Hematopoietic multipotent progenitor cell treated with erythropoietin and hydrocortisone succinate and interleukin-3 and kit ligand, for 8 days (in vitro differentiated cells): ENCODE measurements around the gene SPNS3.

ENCODE experiments used
- DNase-seq: peaks from one replicate; pipeline ENCODE4 v3.0.0-alpha.2; 2015

Gene SPNS3

DNA sequence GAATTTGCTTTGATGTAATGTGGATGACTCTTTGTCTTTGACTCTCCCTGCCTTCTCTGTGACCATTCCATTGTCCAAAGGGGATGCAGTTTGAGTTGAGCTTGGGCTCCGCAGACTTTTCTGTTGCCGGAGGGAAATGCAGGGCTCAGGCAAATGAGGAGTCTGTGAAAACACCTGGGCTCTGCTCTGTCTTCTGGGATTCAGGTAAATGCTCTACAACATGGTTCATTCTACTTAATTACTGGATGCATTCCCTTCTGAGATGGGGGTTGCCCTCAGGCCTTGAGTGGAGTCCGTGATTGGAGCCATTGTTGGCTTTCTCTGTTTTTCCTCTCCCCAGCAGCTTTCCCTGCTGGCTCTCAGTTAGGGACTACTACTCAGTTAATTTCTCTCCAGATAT lies 38.5 kb downstream of the SPNS3 start:
- no peak for DNase-seq

DNA sequence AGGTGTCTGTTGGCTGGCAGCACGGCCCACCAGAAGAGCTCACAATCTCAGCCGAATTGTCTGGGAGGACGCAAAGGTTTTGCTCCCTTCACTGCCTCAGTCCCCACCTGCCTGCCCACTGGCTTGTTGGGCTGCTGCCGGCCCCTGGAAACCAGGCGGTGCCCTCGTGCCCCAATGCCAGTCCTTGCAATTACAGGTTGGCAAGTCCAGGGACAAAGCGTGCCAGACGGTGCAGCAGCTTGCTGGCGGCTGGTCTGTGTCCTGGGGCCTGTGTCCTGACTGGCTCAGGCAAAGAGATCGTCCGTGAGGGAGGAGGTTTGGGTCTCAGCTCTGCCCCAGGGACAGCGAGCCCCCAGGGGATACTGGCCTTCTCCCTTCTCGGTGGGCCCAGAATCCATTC lies 40.4 kb downstream of the SPNS3 start:
- no peak for DNase-seq

DNA sequence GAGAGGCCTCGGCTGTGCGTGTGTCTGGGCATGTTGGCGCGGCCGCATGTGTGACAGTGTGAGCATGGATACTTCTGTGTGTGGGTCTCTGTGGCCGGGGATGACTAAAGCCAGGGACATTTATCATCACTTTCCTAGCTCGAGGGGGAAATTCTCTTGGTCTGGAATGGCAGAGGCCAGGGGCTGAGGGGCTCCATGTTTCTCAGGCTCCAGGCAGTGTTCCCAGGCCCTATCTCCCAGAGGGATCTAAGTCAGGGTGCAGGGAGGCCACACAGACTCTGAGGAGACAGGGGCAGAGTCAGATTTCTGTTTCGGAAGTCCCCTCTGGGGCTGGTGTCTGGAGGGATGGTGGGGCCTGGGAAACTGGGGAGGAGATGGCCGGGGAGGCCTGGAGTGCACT lies 41.3 kb downstream of the SPNS3 start:
- no peak for DNase-seq

DNA sequence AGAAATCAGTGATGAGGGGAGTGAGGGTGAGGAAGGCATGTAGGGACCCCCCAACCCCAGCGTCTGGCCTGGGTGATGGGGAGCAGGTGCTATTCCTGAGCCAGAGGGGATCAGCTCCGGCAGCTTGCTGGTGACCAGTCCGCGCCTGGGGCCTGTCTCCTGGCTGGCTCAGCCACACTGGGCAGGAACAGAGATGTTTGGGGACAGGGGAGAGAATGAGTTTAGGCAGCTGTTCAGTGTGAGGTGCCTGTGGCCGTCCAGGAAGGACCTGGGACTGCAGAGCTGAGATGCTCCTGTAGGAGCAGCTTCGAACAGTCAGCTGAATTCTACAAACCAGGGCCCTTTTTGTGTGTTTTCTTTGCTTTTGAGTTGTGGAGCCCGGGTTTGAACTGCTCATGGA lies 41.7 kb downstream of the SPNS3 start:
- DNase-seq, result no peak

DNA sequence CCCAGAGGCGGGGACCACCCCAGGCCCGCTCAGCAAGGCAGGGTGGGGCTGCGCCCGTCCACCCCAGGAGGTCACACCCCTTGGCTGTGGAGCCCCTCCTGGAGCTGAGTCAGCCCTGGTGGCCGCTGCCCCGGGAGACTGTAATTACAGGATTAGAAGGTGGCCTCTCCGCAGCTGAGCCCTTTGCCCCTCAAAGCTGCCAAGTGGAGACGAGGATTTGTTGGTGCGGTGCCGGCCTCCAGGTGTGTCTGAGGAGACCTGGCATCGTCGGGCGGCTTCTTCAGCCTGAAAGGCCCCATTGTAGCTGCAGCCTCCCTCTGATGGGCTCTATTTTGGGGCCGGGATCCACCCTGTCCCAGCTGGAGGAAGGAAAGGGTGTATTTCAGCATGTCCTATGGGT lies 42.3 kb downstream of the SPNS3 start:
- no peak for DNase-seq

DNA sequence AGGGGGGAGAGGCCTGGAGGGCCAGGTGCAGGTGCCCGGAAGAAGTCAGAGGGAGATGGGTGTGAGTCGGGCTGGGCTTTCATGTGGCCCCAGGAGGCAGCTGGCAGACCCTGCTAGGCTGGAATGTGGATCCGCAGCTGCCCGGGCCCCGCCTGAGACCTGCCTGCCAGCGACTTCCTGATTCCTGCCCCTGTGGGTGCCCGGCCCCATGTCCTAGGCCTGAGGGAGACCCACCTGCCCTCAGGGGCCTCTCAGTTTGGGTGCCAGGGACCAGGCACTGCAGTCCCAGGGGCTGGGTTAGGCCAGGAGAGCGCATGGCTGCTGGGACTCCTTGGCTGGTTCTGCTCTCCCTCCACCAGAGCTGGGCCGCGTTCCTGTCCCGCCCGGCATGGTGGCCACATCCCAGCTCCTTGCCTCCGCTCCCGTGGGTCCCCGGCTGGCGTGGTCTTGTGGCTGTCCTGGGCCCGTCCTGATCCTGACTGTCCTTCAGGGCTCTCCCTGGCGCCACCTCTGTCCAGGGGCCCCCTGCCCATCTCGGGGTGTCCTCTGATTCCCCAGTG lies 42.9 kb downstream of the SPNS3 start:
- no peak for DNase-seq

DNA sequence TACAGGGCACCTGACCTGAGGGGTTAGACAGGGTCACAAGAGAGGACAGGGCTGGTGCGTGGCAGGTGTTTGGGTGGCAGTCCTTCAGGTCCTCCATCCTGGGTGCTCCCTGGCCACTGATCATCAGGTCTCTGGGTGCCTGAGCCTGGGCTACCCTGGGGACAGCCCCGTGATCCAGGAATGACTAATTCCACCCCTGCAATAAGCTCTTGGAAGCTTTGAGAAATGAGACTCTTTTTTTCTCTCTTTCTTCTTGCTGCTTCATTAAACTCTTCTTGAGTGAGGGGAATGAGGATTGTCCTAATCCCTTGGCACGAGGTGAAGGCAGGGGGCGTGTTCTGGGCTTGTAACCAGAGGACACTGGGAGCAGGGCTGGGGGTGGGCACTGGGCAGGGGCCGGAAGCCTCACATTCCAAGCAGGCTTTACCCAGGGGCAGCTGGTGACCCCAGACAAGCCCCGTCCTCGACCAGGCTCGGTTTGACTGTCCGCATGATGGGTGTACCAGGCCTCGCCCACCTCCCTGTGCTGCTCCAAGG lies 43.6 kb downstream of the SPNS3 start:
- DNase-seq, result no peak

DNA sequence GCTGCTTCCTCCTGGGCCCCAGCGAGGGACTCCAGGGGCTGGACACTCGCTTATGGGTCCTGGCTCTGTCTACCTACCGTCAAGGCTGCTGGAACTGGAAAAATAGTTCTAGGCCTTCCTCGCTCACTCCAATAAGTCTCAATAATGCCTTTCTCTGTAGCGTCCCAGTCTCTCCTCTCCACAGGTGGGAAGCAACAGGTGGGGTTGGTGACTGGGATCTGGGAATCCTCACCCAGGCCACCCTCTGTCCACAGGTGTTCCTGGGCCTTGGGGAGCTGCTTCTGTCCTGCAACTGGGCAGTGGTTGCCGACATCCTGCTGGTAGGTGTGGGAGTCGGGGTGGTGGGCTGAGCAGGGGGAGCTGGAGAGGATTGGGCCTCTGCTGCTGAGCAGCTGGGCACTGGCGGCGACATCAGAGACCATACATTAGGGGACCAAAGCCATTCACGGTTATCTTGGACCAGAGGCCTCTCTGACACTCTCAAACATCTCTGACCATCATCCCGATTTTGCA lies 44.6 kb downstream of the SPNS3 start:
- no peak for DNase-seq

DNA sequence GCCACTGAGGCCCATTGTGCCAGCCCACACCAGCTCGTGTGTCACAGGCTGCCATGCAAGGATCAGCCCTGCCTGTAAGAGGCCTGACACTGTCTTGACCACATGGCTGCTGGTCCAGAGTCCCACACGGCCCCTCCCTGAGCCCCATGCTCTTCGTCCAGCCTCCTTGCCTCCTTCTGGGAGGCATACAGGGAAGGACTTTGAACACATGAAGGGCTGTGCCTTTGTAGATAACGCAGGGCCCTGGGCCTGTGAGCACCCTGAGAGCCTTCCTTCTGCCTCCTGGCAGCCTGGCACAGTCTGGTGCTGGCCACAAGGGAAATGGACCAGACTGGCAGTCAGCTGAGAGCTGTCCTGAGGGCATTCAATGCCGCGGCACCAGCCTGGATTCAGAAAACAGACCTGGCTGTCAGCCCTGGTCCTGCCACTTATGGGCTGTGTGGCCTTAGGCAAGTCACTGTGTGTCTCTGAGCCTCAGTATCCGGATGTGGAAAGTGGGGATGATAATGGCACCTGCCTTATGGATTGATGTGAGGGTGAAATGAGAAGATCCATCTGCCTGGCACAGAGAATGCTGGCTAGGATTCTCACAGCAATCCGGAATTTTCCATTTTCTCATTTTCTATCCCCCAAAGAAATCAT lies 45.7 kb downstream of the SPNS3 start:
- no peak for DNase-seq

DNA sequence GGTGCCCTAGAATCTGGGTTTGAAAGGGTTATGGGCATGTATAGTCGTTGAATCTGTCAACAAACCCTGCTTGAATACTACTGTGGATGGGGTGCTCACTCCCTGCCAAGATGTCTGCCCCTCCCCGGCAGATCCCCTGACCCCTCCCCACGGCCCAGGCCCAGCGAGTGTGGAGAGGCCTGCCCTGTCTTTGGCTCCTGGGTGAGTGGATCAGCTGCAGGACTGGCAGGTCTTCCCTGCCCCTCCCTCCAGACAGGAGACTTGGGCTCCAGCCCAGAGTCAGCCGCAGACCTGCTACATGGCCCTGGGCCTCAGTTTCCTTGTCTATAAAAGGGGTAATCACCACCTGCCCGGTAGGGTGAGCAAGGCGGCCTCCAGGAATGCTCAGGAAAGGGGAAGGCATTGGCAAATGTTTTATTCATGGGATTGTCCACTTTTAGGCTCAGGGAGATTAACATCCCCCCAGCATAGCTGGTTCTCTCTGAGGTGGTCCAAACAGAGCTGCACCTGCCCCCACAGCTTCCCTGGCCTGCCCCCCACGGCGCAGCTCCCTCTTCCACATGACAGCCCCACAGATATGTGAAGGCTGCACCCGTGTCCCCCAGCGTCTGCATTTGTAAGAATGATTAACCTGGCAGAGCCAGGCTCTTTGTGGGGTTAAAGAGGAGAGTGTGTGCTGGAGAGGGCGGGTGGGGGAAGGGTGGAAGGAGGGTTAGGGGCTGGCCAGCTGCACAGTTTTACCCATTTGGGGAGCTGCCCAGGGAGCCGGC lies 46.4 kb downstream of the SPNS3 start:
- no peak for DNase-seq

DNA sequence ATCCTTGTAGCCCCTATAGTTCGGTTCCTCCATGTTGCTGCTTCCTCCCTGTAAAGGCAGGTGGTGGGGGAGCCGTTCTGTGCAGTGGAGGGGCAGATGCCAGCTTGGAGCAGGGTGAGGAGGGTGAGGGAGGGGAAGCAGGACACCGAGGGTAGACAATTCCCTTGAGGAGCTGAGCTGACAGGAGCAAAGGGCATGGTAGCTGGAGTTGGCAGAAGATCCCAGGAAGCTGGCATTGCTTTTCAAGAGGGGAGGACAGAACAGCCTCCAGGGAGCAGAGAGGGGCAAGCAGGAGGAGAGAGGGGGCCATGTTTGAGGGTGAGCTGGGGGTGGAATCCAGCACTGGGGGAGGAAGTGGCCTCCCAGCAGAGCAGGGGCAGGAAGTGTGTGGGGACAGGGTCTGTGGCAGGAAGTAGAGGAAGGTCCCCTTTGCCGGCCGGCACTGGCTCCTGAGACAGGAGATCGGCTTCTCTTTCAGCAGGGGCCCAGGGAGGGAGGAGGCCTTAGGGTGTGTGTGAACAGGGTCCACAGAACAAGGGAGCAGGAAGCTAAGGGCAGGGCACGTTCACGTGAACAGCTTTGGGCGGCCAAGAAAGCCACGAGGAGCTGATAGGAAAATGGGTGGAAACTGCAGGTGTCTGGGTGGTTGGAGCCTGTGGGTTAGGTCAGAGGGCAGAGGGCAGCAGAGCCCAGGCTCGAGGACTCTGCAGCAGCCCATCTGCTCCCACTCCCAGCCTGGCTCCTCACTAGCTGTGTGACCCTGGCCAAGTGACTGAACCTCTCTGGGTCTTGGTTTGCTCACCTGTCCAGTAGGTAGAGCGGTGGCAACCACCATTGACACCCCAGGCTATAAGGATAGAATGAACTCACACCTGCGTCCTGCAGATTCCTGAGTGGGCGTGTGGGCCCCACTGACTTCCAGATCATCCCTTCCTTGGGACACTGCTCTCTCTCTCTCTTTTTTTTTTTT lies 47.5 kb downstream of the SPNS3 start:
- DNase-seq, result no peak

DNA sequence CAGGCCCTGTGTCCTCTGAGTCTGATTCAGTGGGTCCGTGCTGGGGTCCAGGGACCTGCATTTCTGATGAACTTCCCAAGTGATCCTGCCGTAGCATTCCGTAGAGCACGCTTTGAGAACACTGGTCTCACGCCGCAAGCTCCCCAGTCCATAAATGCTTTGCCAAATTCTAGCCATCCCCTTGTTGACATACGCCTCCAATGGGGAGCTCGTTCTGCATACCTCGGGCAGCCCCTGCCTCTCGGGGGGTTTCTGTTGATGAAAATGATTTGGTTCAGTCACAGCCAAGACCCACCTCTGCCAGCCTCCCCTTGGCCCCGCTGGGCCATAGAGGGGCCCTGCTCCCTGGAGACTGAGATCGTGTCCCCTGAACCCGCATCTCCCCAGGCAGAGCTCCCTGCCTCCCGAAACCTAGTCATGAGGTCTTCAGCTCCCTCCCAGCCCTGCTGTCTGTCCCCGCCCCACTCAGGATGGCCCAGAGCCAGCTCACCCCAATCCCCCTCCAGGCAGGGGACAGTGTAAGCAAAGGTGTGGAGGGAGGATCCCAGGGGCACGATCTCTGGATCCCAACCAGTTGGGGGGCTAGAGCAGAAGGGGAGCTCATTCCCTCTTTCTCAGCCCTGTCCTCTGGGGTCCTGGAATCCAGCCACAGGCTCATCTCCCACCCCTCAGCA lies 48.7 kb downstream of the SPNS3 start:
- DNase-seq, result no peak

DNA sequence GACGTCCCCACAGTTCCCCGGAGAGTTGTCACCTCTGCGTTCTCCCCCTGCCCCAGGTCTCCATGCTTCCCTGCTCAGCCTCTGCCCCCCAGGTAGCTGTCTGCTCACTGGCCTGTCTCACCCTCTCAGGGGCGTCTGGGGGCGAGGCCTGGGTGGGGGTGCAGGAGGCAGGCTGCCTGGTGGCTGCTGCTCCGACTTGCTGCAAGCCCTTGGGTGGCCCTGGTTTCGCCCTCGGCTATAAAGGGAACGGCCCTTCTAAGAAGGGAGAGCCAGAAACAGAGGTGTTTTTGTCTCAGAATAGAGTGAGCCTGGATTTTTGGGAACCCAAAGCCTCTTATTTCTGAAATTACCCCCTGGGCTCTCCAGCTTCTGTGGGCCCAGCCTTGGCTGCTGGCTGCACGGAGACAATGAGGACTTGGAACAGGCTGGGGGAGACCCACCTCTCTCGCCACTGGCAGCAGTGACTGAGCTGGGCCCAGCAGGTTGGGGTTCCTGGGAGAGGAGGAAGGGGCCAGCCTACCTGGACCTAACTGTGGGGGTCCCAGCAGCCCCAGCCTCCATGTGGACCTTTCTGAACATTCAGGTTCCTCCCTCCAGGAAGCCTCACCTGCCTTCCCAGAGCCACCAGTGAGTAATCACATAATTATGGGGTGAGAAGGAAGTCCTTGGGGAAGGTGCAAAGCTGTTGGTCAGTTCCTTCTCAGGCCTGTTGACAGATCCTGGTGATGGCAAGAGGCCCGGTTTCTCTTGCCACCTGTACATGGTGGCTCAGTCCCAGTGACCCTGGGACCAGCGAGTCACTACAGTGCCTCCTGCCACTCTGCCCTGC lies 49.5 kb downstream of the SPNS3 start:
- DNase-seq, result no peak

DNA sequence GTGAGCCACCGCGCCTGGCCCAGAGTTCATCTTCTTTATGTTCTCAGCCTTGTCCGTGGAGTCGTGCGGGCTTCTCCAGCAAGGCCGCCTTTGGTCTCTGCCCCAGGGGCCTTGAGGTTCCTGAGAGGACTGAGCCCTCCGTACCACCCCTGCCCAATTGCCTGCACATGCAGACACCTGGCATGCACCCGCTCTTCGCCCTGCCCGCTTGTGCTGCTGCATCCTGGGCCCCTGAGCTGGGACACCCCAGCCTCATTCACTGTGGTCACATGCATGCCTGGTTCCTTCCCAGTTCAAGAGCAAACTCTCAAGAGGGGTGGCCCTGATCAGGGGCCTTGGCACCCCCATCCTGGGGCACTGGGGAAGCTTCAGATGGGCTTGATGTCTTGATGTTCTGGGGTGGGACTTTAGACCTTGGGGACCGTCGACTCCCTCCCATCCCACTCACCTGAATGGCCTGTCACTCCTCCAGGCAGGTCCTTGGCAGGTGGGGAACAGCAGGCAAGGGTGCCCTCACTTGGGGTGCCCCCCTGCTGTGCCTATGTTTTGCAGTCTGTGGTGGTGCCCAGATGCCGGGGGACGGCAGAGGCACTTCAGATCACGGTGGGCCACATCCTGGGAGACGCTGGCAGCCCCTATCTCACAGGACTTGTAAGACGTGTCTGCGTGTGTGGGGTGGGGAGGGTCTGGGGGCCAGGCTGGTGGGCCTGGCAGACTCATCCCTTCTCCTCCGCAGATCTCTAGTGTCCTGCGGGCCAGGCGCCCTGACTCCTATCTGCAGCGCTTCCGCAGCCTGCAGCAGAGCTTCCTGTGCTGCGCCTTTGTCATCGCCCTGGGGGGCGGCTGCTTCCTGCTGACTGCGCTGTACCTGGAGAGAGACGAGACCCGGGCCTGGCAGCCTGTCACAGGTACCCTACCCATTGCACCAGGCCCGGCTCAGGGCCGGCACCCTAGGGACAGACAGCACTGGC lies 52.2 kb downstream of the SPNS3 start:
- no peak for DNase-seq

DNA sequence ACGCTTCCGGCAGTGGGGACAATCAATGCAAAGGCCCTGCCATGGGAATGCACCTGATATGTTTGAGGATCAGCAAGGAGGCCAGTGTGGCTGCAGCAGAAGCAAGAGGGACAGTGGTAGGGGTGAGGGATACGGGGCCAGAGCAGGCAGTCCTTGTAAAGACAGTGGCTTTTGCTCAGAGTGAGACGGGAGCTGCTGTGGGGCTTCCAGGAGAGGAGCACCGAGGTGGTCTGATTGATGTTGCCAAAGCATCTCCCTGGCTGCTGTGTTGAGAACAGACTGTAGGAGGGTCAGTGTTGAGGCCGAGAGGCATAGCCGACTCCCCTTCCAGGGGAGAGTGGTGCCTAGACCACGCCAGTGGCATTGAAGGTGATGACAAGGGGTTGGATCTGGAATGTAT lies 53.6 kb downstream of the SPNS3 start:
- no peak for DNase-seq

DNA sequence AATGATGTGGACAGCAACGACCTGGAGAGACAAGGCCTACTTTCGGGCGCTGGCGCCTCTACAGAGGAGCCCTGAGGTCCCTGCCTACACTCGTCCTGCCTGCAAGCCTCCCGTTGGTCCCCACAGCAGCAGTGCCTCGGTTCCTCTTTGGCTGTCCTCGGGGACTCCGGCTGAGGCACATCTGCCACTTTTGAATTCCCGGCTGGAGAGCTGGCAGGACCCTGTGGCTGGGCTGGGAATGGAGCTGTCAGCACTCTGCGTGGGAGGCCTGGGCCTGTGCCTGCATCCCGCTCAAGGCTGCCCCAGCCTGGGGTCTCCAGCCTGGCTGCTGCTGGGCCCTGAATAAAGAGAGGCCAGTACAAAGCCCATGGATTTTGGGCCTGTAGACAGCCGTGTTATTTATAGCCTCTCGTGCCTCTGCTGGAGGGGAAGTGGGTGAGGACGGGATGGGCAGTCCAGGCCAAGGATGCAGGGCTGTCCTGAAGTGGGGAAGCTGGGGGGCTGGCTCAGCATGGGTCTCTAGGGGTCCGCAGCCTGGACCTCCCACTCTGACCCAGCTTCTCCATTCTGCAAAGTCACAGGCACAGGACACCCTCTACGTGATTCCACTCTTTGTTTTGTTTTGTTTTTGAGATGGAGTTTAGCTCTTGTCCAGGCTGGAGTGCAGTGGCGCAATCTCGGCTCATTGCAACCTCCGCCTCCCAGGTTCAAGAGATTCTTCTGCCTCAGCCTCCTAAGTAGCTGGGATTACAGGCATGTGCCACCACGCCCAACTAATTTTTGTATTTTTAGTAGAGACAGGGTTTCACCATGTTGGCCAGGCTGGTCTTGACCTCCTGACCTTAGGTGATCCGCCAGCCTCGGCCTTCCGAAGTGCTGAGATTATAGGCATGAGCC lies 54.3 kb downstream of the SPNS3 start:
- DNase-seq, result no peak

DNA sequence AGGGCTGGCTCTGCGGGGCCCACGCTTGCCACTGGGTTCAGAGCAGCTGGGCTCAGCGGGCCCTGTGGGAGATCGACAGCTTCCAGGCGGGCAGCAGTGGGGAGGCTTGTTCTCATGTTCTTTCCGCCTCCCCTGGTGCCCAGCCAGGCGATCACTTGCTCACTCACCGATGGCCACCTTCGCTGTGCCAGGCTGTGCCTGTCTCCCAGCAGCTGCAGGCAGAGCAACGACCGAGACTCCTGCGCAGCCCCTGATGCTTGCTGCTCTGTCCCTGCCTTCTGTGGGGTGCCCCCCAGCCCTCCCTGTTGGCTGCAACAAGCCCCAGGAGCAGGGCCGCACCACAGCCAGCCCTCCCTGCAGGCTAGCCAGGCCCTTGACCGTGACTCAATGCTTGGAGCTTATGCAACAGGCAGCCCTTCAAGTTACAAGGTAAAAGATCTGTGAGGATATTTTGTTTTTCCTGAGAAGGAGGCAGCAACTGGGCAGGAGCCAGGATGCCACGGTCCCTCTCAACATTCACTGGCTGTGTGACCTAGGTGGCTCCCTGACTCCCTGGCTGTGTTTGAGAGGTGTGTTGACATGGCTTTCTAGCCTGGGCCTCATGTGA lies 55.4 kb downstream of the SPNS3 start:
- no peak for DNase-seq

DNA sequence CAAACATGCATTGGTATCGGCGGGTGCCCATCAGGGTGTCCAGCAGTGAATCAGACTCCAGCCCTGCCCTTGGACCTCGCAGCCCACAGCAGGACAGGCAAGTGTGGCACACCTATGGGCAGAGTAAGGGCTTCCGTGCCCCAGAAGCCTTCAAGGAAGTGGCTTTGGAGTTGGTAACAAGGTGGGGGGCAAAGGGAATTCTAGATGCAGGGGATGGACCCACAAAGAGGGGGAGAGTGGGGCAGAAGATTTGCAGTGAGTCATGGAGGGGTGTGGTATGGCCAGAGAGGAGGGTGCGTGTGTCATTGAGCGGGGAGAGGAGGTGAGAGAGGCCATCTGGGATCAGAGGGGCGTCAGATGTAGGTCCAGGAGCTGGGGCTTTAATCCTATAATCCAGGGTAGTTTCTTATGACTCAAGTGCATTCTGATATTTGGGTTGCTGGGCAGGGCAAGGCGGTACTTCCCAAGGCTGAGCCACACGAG lies 56.4 kb downstream of the SPNS3 start:
- DNase-seq, result no peak
